ENCODE results near the gene ZBTB20.

Gene ZBTB20

DNA sequence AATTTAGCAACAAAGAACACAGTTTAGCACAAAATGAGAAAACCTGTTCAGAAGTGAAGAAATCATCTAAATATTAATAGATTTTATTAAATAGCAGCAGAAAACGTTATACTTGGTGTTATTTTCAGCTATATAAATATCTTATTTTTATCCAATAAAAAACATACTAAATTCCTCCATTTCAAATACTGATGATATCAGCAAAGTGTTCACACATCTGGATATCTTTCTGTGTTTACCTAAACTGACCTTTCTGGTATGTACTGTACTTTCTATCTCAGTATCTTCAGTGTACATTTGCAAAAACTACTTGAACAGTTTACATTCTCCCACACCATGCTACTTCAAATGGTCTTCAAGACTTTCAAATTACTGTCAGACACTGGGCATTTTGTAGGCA lies 179.9 kb downstream of the ZBTB20 start:
- H3K4me2 ChIP-seq (ENCODE audit: low read length): no peak overlapping the region

GRCh38 chr3:114962189-114962588 lies 184.9 kb downstream of the ZBTB20 start:
- no peak for TF ChIP-seq EZH2phosphoT487 (IDR thresholded peaks at IDR 0.05; ENCODE audit: borderline replicate concordance, low read length)
- TF ChIP-seq CTCF (IDR thresholded peaks at IDR 0.05; ENCODE audit: low read depth, low read length, poor library complexity, severe bottlenecking): no peak
- no peaks in the 10 kb centered on the region for H3K9me3 ChIP-seq (ENCODE audit: control insufficient read depth, insufficient read depth, low read length)
- H3K27me3 ChIP-seq (ENCODE audit: control insufficient read depth, low read length): no peaks in the 10 kb centered on the region
- H3K4me1 ChIP-seq (ENCODE audit: control insufficient read depth, low read length): no peaks in the 10 kb centered on the region
- no peaks in the 10 kb centered on the region for H3K79me2 ChIP-seq (ENCODE audit: control insufficient read depth, low read length)
- H3K27ac ChIP-seq (ENCODE audit: low read depth, low read length): no peak overlapping the region
- H4K20me1 ChIP-seq (ENCODE audit: control insufficient read depth, insufficient read depth, low read depth, low read length): no peaks in the 10 kb centered on the region
- H3K36me3 ChIP-seq (ENCODE audit: control insufficient read depth, low read length): no peaks in the 10 kb centered on the region
- H3K4me3 ChIP-seq (ENCODE audit: low read length): no peak overlapping the region
- H3K9me2 ChIP-seq (replicated peaks; ENCODE audit: control insufficient read depth, low read length): no peaks in the 10 kb centered on the region
- H3F3A ChIP-seq (ENCODE audit: control insufficient read depth, insufficient read depth): no peaks in the 10 kb centered on the region
- H3K4me2 ChIP-seq (ENCODE audit: low read length): no peak overlapping the region

More for the DNA sequence above, 179.9 kb downstream of the ZBTB20 start:
- Histone ChIP-seq H3K4me1 (ENCODE audit: control insufficient read depth, low read length) (no peaks in the 10 kb centered on the region), H3K36me3 (ENCODE audit: control insufficient read depth, low read length) (no peaks in the 10 kb centered on the region), H3K9me3 (ENCODE audit: control insufficient read depth, insufficient read depth, low read length) (no peaks in the 10 kb centered on the region), H3K79me2 (ENCODE audit: control insufficient read depth, low read length) (no peaks in the 10 kb centered on the region), H3K4me3 (ENCODE audit: low read length) (no peak overlapping the region), H3K27ac (ENCODE audit: low read depth, low read length) (no peak overlapping the region), H3F3A (ENCODE audit: control insufficient read depth, insufficient read depth) (no peaks in the 10 kb centered on the region), H3K9me2 (replicated peaks; ENCODE audit: control insufficient read depth, low read length) (no peaks in the 10 kb centered on the region), H4K20me1 (ENCODE audit: control insufficient read depth, insufficient read depth, low read depth, low read length) (no peaks in the 10 kb centered on the region), H3K27me3 (ENCODE audit: control insufficient read depth, low read length) (no peaks in the 10 kb centered on the region)
- TF ChIP-seq CTCF (IDR thresholded peaks at IDR 0.05; ENCODE audit: low read depth, low read length, poor library complexity, severe bottlenecking) (no peak), EZH2phosphoT487 (IDR thresholded peaks at IDR 0.05; ENCODE audit: borderline replicate concordance, low read length) (no peak)

DNA sequence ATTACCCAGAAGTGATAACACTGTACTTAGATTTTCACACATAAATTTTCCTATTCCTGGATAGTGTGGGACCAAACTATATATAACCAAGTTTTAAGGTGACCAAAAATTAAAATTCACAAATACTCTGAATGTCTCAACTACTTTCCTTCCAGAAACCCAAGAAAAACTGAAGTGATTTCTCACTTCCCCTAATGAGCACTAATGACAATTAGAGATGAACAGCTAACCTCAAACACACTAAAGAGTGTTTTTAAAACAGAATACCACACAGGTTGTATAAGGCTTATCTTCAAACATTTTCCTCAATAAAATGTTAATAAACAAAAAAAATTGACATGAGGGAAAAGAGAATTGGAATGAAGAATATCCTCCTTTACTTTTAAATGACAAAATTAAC lies 188.2 kb downstream of the ZBTB20 start:
- Histone ChIP-seq H3K27ac (ENCODE audit: low read depth, low read length) (no peak overlapping the region), H3K4me1 (ENCODE audit: control insufficient read depth, low read length) (no peaks in the 10 kb centered on the region), H4K20me1 (ENCODE audit: control insufficient read depth, insufficient read depth, low read depth, low read length) (no peaks in the 10 kb centered on the region), H3K4me2 (ENCODE audit: low read length) (no peak overlapping the region), H3K79me2 (ENCODE audit: control insufficient read depth, low read length) (no peaks in the 10 kb centered on the region), H3K9me2 (replicated peaks; ENCODE audit: control insufficient read depth, low read length) (no peaks in the 10 kb centered on the region), H3K27me3 (ENCODE audit: control insufficient read depth, low read length) (no peaks in the 10 kb centered on the region), H3K36me3 (ENCODE audit: control insufficient read depth, low read length) (no peaks in the 10 kb centered on the region), H3F3A (ENCODE audit: control insufficient read depth, insufficient read depth) (no peaks in the 10 kb centered on the region), H3K4me3 (ENCODE audit: low read length) (no peak overlapping the region), H3K9me3 (ENCODE audit: control insufficient read depth, insufficient read depth, low read length) (peaks cover under 1% of the 10 kb centered on the region; the same call in 1 of the 2 replicates)
- TF ChIP-seq CTCF (IDR thresholded peaks at IDR 0.05; ENCODE audit: low read depth, low read length, poor library complexity, severe bottlenecking) (no peak), EZH2phosphoT487 (IDR thresholded peaks at IDR 0.05; ENCODE audit: borderline replicate concordance, low read length) (no peak)
